Stimulated activated memory B cell treated with anti-CD40 and anti-IgM and Interleukin-4, amounts not matched to agents 10 μg/mL and 1 μg/mL and 100 μg/mL, for 72 hours (primary cell): ENCODE measurements around the gene PHIP.

Source experiments
- ATAC-seq: fragments of 150-1000 bp; cut with Tn5 transposase; 2 replicates; pipeline ENCODE4 v1.10.0; 2021
- H3K27ac Mint-ChIP-seq: one replicate; pipeline ENCODE4 v1.8.0; 2022; ENCODE audit warnings: mild to moderate bottlenecking, mixed read lengths
- H3K27me3 Mint-ChIP-seq: one replicate; pipeline ENCODE4 v1.8.0; 2022; ENCODE audit warnings: mixed read lengths
- H3K36me3 Mint-ChIP-seq: one replicate; pipeline ENCODE4 v1.8.0; 2022; ENCODE audit warnings: mixed read lengths
- H3K4me1 Mint-ChIP-seq: one replicate; pipeline ENCODE4 v1.8.0; 2022; ENCODE audit warnings: mixed read lengths
- H3K4me3 Mint-ChIP-seq: one replicate; pipeline ENCODE4 v1.8.0; 2022; ENCODE audit warnings: mild to moderate bottlenecking, moderate library complexity, mixed read lengths
- H3K9me3 Mint-ChIP-seq: one replicate; pipeline ENCODE4 v1.8.0; 2022; ENCODE audit warnings: mixed read lengths

Gene PHIP

GRCh38 chr6:79077715-79078074, 359 bp downstream of the PHIP start:
- H3K27me3 Mint-ChIP-seq, result no peaks in the 10 kb centered on the region
- ATAC-seq, result peak; percentile 73
- H3K9me3 Mint-ChIP-seq, result no peaks in the 10 kb centered on the region
- H3K27ac Mint-ChIP-seq, result peak overlapping the region; percentile 95
- H3K36me3 Mint-ChIP-seq, result no peaks in the 10 kb centered on the region
- peak overlapping the region; percentile 91 for H3K4me3 Mint-ChIP-seq
- H3K4me1 Mint-ChIP-seq, result peaks cover 32% of the 10 kb centered on the region

GRCh38 chr6:79076782-79077641, 1.0 kb downstream of the PHIP start:
- H3K9me3 Mint-ChIP-seq, result no peaks in the 10 kb centered on the region
- H3K27me3 Mint-ChIP-seq, result no peaks in the 10 kb centered on the region
- H3K4me3 Mint-ChIP-seq, result peak overlapping the region; percentile 84
- H3K27ac Mint-ChIP-seq, result peak overlapping the region; percentile 95
- no peaks in the 10 kb centered on the region for H3K36me3 Mint-ChIP-seq
- peaks cover 39% of the 10 kb centered on the region for H3K4me1 Mint-ChIP-seq
- ATAC-seq, result peak; percentile 81

GRCh38 chr6:79076160-79076559, 1.9 kb downstream of the PHIP start:
- peak overlapping the region; percentile 95 for H3K27ac Mint-ChIP-seq
- no peak for ATAC-seq
- peaks cover 43% of the 10 kb centered on the region for H3K4me1 Mint-ChIP-seq
- no peaks in the 10 kb centered on the region for H3K27me3 Mint-ChIP-seq
- H3K9me3 Mint-ChIP-seq, result no peaks in the 10 kb centered on the region
- H3K36me3 Mint-ChIP-seq, result peaks cover 2% of the 10 kb centered on the region
- H3K4me3 Mint-ChIP-seq, result peak overlapping the region; percentile 84

DNA sequence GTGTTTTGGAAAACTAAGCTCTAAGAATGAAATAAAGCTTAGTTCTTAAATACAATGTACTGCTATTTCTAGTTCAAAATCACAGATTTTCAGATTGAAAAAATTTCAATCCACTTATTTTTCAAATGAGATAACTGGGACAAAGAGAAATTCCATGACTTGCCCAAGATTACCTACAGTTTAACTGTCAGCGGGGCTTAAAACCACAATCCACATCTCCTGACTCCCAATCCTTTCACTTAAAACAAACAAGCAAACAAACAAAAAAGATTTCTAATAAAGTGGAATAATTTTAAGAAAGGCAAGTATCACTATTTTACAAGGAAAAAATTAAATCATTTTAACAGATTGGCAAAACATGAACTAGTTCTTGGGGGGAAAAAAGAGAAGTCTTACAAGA, 4.2 kb downstream of the PHIP start:
- H3K27me3 Mint-ChIP-seq, result no peaks in the 10 kb centered on the region
- H3K36me3 Mint-ChIP-seq, result peaks cover 6% of the 10 kb centered on the region
- H3K27ac Mint-ChIP-seq, result no peak overlapping the region
- no peaks in the 10 kb centered on the region for H3K9me3 Mint-ChIP-seq
- peaks cover 49% of the 10 kb centered on the region for H3K4me1 Mint-ChIP-seq
- no peak overlapping the region for H3K4me3 Mint-ChIP-seq
- ATAC-seq, result no peak

- ATAC-seq, result no peak
- H3K36me3 Mint-ChIP-seq, result peaks cover 6% of the 10 kb centered on the region
- no peaks in the 10 kb centered on the region for H3K27me3 Mint-ChIP-seq
- peaks cover 48% of the 10 kb centered on the region for H3K4me1 Mint-ChIP-seq
- H3K9me3 Mint-ChIP-seq, result no peaks in the 10 kb centered on the region
- no peak overlapping the region for H3K4me3 Mint-ChIP-seq
- H3K27ac Mint-ChIP-seq, result no peak overlapping the region
Measured at GRCh38 chr6:79072640-79073181, 5.3 kb downstream of the PHIP start.

DNA sequence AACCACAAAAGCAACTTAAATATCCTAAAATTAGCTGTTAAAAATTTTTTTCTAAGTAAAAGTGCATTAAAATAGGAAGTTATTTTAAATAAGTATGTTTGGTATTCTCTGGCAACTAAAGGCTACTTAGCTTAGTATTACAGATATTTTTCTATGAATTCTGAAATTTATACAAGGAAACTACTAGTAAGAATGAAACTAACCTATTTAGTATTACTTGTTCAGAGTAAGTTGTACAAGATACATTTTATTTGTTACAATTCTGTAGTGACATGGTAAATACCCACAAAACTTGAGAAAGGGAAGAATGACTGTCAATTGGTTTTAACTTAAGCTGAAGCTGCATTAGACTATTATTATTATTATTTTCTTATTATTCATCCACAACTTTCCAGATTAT, 6.5 kb downstream of the PHIP start:
- Mint-ChIP-seq H3K4me3 (no peak overlapping the region), H3K9me3 (no peaks in the 10 kb centered on the region), H3K27ac (no peak overlapping the region), H3K36me3 (peaks cover 6% of the 10 kb centered on the region), H3K27me3 (no peaks in the 10 kb centered on the region), H3K4me1 (peaks cover 45% of the 10 kb centered on the region)
- ATAC-seq, result no peak

DNA sequence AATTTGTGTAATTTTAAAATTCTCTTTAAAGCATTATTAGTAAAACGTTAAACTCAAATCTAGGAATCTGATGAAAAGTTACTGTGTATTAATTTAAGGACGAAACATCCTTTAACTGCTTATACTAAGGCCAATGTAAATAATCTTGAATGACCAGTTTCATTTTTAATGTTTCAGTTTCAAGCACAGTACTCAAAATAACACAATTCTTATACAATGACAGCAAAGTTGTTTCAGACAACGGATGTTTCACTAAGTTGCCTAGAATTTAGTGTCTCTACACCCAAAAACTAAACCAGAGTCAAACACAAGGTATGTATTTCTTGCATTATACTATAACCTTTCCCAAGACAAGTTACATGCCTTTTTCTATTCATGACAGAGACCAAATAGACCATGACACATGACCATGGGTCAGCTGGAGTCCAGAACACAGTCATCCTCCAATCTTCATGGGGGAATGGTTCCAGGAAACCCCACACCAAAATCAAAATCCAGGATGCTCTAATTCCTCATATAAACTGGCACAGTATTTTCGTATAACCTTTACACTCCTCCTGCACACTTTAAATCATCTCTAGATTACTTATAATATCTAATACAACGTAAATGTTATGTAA, 7.7 kb downstream of the PHIP start:
- Mint-ChIP-seq H3K4me1 (peaks cover 38% of the 10 kb centered on the region), H3K27me3 (no peaks in the 10 kb centered on the region), H3K9me3 (no peaks in the 10 kb centered on the region), H3K4me3 (no peak overlapping the region), H3K27ac (no peak overlapping the region), H3K36me3 (peaks cover 6% of the 10 kb centered on the region)
- no peak for ATAC-seq

GRCh38 chr6:79066828-79067227, 11.2 kb downstream of the PHIP start:
- H3K4me1 Mint-ChIP-seq, result peaks cover 14% of the 10 kb centered on the region
- peaks cover 6% of the 10 kb centered on the region for H3K36me3 Mint-ChIP-seq
- H3K27ac Mint-ChIP-seq, result no peak overlapping the region
- no peaks in the 10 kb centered on the region for H3K27me3 Mint-ChIP-seq
- H3K4me3 Mint-ChIP-seq, result no peak overlapping the region
- no peaks in the 10 kb centered on the region for H3K9me3 Mint-ChIP-seq
- ATAC-seq, result no peak

DNA sequence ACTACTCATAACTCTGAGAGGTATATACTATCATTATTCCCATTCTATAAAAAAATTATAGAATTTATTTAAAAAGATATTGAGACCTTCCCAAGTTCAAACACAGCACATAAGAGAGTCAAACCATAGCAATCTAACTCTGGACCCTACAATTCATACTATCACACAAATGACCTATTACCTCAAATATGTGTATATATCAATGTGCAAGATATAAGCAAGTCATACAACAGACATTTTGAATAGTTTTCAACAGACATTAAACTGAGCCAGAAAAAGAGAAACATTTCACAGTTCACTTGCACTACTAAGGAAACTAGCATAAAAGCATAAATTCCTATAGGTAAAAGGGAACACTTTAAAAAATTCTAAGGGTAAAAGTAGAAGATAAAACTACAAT, 11.7 kb downstream of the PHIP start:
- ATAC-seq, result no peak
- no peaks in the 10 kb centered on the region for H3K27me3 Mint-ChIP-seq
- H3K36me3 Mint-ChIP-seq, result peaks cover 6% of the 10 kb centered on the region
- peaks cover 13% of the 10 kb centered on the region for H3K4me1 Mint-ChIP-seq
- no peaks in the 10 kb centered on the region for H3K9me3 Mint-ChIP-seq
- no peak overlapping the region for H3K27ac Mint-ChIP-seq
- H3K4me3 Mint-ChIP-seq, result no peak overlapping the region

GRCh38 chr6:79065232-79065631, 12.8 kb downstream of the PHIP start:
- Mint-ChIP-seq H3K36me3 (no peaks in the 10 kb centered on the region), H3K9me3 (no peaks in the 10 kb centered on the region)
- no peak for ATAC-seq

DNA sequence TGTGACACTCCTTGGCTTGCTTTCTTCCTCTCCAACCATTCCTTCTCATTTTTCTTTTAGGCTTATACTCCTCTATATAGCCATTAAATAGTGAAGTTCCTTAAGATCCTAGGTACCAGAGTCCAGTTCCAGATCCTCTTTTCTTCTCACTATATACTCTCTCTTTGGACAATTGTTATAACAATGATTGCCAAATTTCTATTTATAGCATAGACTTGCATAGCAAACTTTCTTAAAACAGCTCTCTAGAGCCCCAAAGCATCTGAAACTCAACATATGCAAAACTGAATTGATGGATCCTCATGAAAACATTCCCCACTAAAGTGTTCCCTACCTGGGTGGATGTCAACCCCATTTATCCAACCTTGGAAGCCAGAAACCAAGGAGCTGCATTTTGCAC, 13.4 kb downstream of the PHIP start:
- ATAC-seq, result no peak
- H3K4me3 Mint-ChIP-seq, result no peak overlapping the region
- H3K4me1 Mint-ChIP-seq, result no peaks in the 10 kb centered on the region
- no peaks in the 10 kb centered on the region for H3K9me3 Mint-ChIP-seq
- peaks cover 4% of the 10 kb centered on the region for H3K36me3 Mint-ChIP-seq
- H3K27me3 Mint-ChIP-seq, result no peaks in the 10 kb centered on the region
- no peak overlapping the region for H3K27ac Mint-ChIP-seq

More at GRCh38 chr6:79065232-79065631, 12.8 kb downstream of the PHIP start:
- Mint-ChIP-seq H3K27ac (no peak overlapping the region), H3K27me3 (no peaks in the 10 kb centered on the region), H3K4me3 (no peak overlapping the region), H3K4me1 (peaks cover 2% of the 10 kb centered on the region)

GRCh38 chr6:79062708-79063107, 15.3 kb downstream of the PHIP start:
- H3K4me1 Mint-ChIP-seq, result no peaks in the 10 kb centered on the region
- no peak overlapping the region for H3K27ac Mint-ChIP-seq
- no peak overlapping the region for H3K4me3 Mint-ChIP-seq
- H3K27me3 Mint-ChIP-seq, result no peaks in the 10 kb centered on the region
- ATAC-seq, result no peak
- no peaks in the 10 kb centered on the region for H3K9me3 Mint-ChIP-seq
- H3K36me3 Mint-ChIP-seq, result peaks cover 14% of the 10 kb centered on the region

DNA sequence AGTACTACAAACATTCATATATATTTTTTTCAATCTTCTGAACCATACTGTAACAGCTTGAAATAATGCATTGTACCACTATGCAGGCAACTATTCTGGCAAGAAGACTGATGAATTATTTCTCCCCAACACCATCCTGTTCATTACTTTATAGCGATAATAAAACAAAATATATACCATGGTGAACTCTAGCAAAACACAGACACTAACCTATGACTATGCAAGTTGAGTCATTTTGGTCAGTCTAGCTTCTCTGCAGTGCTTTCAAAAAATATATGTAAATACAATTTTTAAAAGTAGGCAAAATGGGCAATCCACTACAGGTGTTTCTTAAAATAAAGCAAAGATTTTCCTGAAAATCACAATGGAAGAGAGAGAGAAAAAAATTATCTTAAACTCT, 20.3 kb downstream of the PHIP start:
- ATAC-seq, result no peak
- Mint-ChIP-seq H3K4me3 (no peak overlapping the region), H3K27me3 (no peaks in the 10 kb centered on the region), H3K4me1 (peaks cover 10% of the 10 kb centered on the region), H3K27ac (no peak overlapping the region), H3K36me3 (peaks cover 55% of the 10 kb centered on the region), H3K9me3 (no peaks in the 10 kb centered on the region)

GRCh38 chr6:79056226-79056625, 21.8 kb downstream of the PHIP start:
- Mint-ChIP-seq H3K36me3 (peaks cover 71% of the 10 kb centered on the region), H3K4me3 (no peak overlapping the region), H3K9me3 (no peaks in the 10 kb centered on the region), H3K27me3 (no peaks in the 10 kb centered on the region), H3K4me1 (peaks cover 10% of the 10 kb centered on the region), H3K27ac (no peak overlapping the region)
- no peak for ATAC-seq

DNA sequence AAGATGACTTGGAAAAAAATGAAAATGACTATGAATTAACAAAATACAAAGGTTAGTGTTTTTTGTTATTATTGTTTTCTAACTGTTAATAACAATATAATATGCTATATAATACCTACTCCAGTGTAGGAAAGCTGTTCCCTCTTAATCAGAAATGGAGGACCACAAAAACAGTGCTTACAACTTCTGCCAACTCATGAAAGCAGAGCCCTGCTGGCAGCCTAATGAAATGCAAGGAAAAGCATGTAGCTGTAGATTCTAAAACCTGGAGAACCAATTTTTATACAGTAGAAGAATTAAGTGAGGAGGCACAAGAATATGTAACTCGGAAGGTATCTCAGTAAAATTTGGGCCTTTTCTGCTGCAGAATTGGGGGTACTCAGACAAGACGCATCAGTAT, 29.4 kb downstream of the PHIP start:
- no peaks in the 10 kb centered on the region for H3K9me3 Mint-ChIP-seq
- peaks cover 9% of the 10 kb centered on the region for H3K4me1 Mint-ChIP-seq
- no peaks in the 10 kb centered on the region for H3K27me3 Mint-ChIP-seq
- peaks cover 56% of the 10 kb centered on the region for H3K36me3 Mint-ChIP-seq
- no peak overlapping the region for H3K27ac Mint-ChIP-seq
- ATAC-seq, result no peak
- no peak overlapping the region for H3K4me3 Mint-ChIP-seq

DNA sequence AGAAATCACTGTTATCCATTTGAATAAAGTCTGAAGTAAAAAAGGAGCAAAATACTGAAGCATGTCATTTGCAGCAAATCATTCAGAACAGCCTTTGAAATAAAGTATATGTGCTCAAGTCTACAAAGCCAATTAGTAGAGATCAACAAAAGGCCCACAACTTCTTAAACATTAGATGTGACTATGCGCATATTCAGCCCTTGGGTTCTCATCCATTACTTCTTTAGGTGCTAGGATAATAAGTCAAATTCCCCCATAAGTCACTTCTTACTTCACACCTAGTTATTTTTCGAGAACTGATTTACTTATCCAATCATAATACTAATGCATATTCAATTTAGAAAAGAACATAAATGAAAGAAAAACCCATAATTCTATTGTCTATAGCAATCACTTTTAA, 31.0 kb downstream of the PHIP start:
- ATAC-seq, result no peak
- no peak overlapping the region for H3K4me3 Mint-ChIP-seq

More for the DNA sequence above, 31.0 kb downstream of the PHIP start:
- peaks cover 20% of the 10 kb centered on the region for H3K4me1 Mint-ChIP-seq
- peaks cover 41% of the 10 kb centered on the region for H3K36me3 Mint-ChIP-seq
- no peak overlapping the region for H3K27ac Mint-ChIP-seq
- no peaks in the 10 kb centered on the region for H3K9me3 Mint-ChIP-seq
- no peaks in the 10 kb centered on the region for H3K27me3 Mint-ChIP-seq
